ENCODE data around the gene CDKN2AIPNL. TPM values are rescaled to one million over a fixed set of nuclear protein-coding genes. Genes with fewer than 3 reads are reported as not detected.
A peak's percentile ranks its signal among the peaks of the same experiment; 100 is the strongest.

The CDKN2AIPNL gene
- total RNA-seq = 14.8 to 18.9 TPM (median 15.2 TPM) in 3 replicates
- long read RNA-seq, transcript CDKN2AIPNL-202 (3 exons, 1,223 nt) = major isoform, 21 of 24 reads
- long read RNA-seq, partial matches to known transcripts = 1 of 24 reads
- long read RNA-seq, other reads (novel, unspliced or antisense) = 2 of 24 reads

GRCh38 chr5:134411546-134412266, at the start of gene CDKN2AIPNL:
TSS of gene CDKN2AIPNL (minus strand) at chr5:134411881. CDS start at chr5:134411854, 27 bp downstream.
- peaks cover 25% of the 10 kb centered on the region for H3K4me1 Mint-ChIP-seq (ENCODE audit: low read depth)
- peak; percentile 87 for TF ChIP-seq CTCF (IDR thresholded peaks at IDR 0.05)
- H3K4me3 Mint-ChIP-seq (ENCODE audit: unreplicated experiment) = peak within 1 kb of the TSS; percentile 91
- no peaks in the 10 kb centered on the region for H3K27me3 Mint-ChIP-seq (ENCODE audit: low read depth)
- no peaks in the 10 kb centered on the region for H3K9me3 Mint-ChIP-seq (ENCODE audit: low read depth)
- DNase-seq (ENCODE audit: low spot score) = peak; percentile 95
- peak within 1 kb of the TSS; percentile 68 for H3K27ac Mint-ChIP-seq (ENCODE audit: unreplicated experiment)
- no peaks in the 10 kb centered on the region for H3K36me3 Mint-ChIP-seq (ENCODE audit: low read depth)

- H3K27me3 Mint-ChIP-seq (ENCODE audit: low read depth) = no peaks in the 10 kb centered on the region
- no peak for TF ChIP-seq CTCF (IDR thresholded peaks at IDR 0.05)
- peaks cover 40% of the 10 kb centered on the region for H3K4me1 Mint-ChIP-seq (ENCODE audit: low read depth)
- H3K4me3 Mint-ChIP-seq (ENCODE audit: unreplicated experiment) = no peak overlapping the region
- H3K9me3 Mint-ChIP-seq (ENCODE audit: low read depth) = no peaks in the 10 kb centered on the region
- H3K27ac Mint-ChIP-seq (ENCODE audit: unreplicated experiment) = no peak overlapping the region
- DNase-seq (ENCODE audit: low spot score) = no peak
- H3K36me3 Mint-ChIP-seq (ENCODE audit: low read depth) = no peaks in the 10 kb centered on the region
Measured at GRCh38 chr5:134460551-134460950, 48.9 kb upstream of the CDKN2AIPNL start.

GRCh38 chr5:134459491-134459890, 47.8 kb upstream of the CDKN2AIPNL start:
- H3K27ac Mint-ChIP-seq (ENCODE audit: unreplicated experiment) = no peak overlapping the region

GRCh38 chr5:134459010-134459403, 47.3 kb upstream of the CDKN2AIPNL start:
- no peak for TF ChIP-seq CTCF (IDR thresholded peaks at IDR 0.05)

More at GRCh38 chr5:134459491-134459890, 47.8 kb upstream of the CDKN2AIPNL start:
- Mint-ChIP-seq H3K4me3 (ENCODE audit: unreplicated experiment) (no peak overlapping the region), H3K27me3 (ENCODE audit: low read depth) (no peaks in the 10 kb centered on the region), H3K9me3 (ENCODE audit: low read depth) (no peaks in the 10 kb centered on the region), H3K36me3 (ENCODE audit: low read depth) (no peaks in the 10 kb centered on the region), H3K4me1 (ENCODE audit: low read depth) (peaks cover 30% of the 10 kb centered on the region)
- no peak for DNase-seq (ENCODE audit: low spot score)
- TF ChIP-seq CTCF (IDR thresholded peaks at IDR 0.05) = no peak

GRCh38 chr5:134458234-134459009, 46.7 kb upstream of the CDKN2AIPNL start:
- H3K36me3 Mint-ChIP-seq (ENCODE audit: low read depth) = no peaks in the 10 kb centered on the region
- TF ChIP-seq CTCF (IDR thresholded peaks at IDR 0.05) = no peak
- no peak overlapping the region for H3K4me3 Mint-ChIP-seq (ENCODE audit: unreplicated experiment)
- H3K9me3 Mint-ChIP-seq (ENCODE audit: low read depth) = no peaks in the 10 kb centered on the region
- H3K27ac Mint-ChIP-seq (ENCODE audit: unreplicated experiment) = no peak overlapping the region
- peaks cover 21% of the 10 kb centered on the region for H3K4me1 Mint-ChIP-seq (ENCODE audit: low read depth)
- H3K27me3 Mint-ChIP-seq (ENCODE audit: low read depth) = no peaks in the 10 kb centered on the region
- DNase-seq (ENCODE audit: low spot score) = peak; percentile 72

More at GRCh38 chr5:134459010-134459403, 47.3 kb upstream of the CDKN2AIPNL start:
- H3K36me3 Mint-ChIP-seq (ENCODE audit: low read depth) = no peaks in the 10 kb centered on the region
- H3K4me3 Mint-ChIP-seq (ENCODE audit: unreplicated experiment) = no peak overlapping the region
- H3K9me3 Mint-ChIP-seq (ENCODE audit: low read depth) = no peaks in the 10 kb centered on the region
- no peaks in the 10 kb centered on the region for H3K27me3 Mint-ChIP-seq (ENCODE audit: low read depth)
- H3K4me1 Mint-ChIP-seq (ENCODE audit: low read depth) = peaks cover 27% of the 10 kb centered on the region
- peak; percentile 54 for DNase-seq (ENCODE audit: low spot score)
- H3K27ac Mint-ChIP-seq (ENCODE audit: unreplicated experiment) = no peak overlapping the region
